ENCODE results near the gene INKA2. TPM values are rescaled to one million over a fixed set of nuclear protein-coding genes. Genes with fewer than 3 reads are reported as not detected.

The INKA2 gene
- total and polyA plus RNA-seq, 12 donors = 6.8 to 34.6 (median 12.5) TPM

DNA sequence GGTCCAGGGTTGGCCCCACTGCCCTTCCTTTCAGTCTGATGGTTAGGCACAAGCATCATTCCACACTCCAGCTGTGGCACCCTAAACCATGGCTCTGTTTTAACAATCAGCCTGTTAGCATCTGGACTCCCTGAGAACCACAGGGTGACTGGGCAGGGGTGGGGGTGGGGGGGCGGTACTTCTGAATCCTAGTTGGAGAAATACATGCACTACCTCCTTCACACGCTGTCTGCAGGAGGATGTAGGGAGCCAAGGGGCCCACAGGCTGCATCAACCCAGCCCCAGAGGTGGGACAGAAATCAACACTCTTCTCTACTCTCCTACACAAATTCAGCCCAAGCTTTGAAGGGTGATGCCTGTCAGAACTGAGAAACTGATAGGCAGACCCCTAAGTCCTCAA is 40.4 kb upstream of the INKA2 start:
- 88 to 91% methylated on average over 2 of the region's 2 CpGs for WGBS, 2 donors
- H3K4me1 ChIP-seq = peaks cover 0 to 6% (median 0%) of the 10 kb centered on the region in 9 donors
- no peaks in the 10 kb centered on the region for H3K27me3 ChIP-seq
- H3K36me3 ChIP-seq = peaks cover 0 to 9% (median 0%) of the 10 kb centered on the region in 9 donors
- H3K4me3 ChIP-seq = no peak overlapping the region
- TF ChIP-seq, protein P1, sequence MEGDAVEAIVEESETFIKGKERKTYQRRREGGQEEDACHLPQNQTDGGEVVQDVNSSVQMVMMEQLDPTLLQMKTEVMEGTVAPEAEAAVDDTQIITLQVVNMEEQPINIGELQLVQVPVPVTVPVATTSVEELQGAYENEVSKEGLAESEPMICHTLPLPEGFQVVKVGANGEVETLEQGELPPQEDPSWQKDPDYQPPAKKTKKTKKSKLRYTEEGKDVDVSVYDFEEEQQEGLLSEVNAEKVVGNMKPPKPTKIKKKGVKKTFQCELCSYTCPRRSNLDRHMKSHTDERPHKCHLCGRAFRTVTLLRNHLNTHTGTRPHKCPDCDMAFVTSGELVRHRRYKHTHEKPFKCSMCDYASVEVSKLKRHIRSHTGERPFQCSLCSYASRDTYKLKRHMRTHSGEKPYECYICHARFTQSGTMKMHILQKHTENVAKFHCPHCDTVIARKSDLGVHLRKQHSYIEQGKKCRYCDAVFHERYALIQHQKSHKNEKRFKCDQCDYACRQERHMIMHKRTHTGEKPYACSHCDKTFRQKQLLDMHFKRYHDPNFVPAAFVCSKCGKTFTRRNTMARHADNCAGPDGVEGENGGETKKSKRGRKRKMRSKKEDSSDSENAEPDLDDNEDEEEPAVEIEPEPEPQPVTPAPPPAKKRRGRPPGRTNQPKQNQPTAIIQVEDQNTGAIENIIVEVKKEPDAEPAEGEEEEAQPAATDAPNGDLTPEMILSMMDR (IDR thresholded peaks at IDR 0.05) = no peak
- intact Hi-C loops (cut with DNase I) = loop anchor here in 1 of 10 donors (5.0 kb wide), 1 partner anchor 408 kb away; no protein-coding TSS in a partner anchor
- no peak for ATAC-seq
- H3K27ac ChIP-seq = no peak overlapping the region
- no peak for DNase-seq
- no peaks in the 10 kb centered on the region for H3K9me3 ChIP-seq

DNA sequence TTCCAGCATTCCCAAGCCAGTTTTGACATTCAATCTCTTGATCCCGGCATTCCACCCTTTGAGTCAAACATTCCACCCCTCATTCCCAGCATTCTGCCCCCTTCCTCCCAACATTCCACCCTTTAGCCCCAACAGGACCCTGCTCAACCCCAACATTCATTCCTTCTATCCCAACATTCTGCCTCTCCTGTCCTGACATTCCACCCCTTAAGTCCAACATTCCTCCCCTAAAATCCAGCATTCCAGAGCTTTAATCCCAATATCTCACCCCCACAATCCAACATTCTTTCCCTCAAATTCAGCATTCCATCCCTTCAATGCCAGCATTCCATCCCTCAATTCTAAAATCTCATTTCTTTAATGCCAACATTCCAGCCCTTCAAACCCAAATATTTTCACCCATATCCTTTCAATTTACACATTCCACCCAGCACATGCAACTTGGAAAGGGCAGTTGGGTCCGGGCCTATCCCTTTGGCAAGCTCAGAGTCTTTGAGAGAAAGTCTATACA is 39.4 kb upstream of the INKA2 start:
- Histone ChIP-seq H3K9me3 (no peaks in the 10 kb centered on the region), H3K27me3 (no peaks in the 10 kb centered on the region), H3K4me1 (peaks cover 0 to 6% (median 0%) of the 10 kb centered on the region in 9 donors), H3K27ac (no peak overlapping the region), H3K36me3 (peaks cover 0 to 11% (median 0%) of the 10 kb centered on the region in 9 donors), H3K4me3 (no peak overlapping the region)
- 72 to 78% methylated on average over 2 of the region's 2 CpGs for WGBS, 2 donors
- intact Hi-C loops (cut with DNase I) = loop anchor here in 1 of 10 donors (5.0 kb wide), 1 partner anchor 409 kb away; no protein-coding TSS in a partner anchor
- TF ChIP-seq, protein P1 (IDR thresholded peaks at IDR 0.05) = no peak
- DNase-seq (no peak), ATAC-seq (no peak)

DNA sequence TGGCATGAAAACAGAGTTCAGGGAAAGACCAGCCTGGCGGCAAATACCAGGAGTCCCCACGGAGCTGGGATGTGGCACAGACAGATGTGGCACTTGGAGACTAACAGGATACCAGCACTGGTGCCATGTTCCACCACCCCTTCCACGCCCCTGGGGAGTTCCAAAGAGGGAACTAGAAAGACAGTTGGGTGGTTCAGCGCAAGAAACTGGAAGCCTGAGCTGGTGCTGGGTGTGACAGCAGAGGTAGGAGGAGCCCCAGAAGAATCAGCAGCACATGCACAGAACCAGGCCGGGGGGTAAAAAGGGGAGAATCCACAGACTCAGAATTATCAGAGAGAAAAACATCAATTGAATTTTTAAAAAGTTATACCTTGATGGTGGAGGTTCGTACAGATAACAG is 38.9 kb upstream of the INKA2 start:
- 85 to 88% methylated on average over 6 of the region's 6 CpGs for WGBS, 2 donors
- ATAC-seq = no peak
- intact Hi-C loops (cut with DNase I) = loop anchor here in 1 of 10 donors (5.0 kb wide), 1 partner anchor 409 kb away; no protein-coding TSS in a partner anchor
- no peak for DNase-seq
- Histone ChIP-seq H3K4me3 (no peak overlapping the region), H3K27me3 (no peaks in the 10 kb centered on the region), H3K9me3 (no peaks in the 10 kb centered on the region), H3K36me3 (peaks cover 0 to 11% (median 0%) of the 10 kb centered on the region in 9 donors), H3K4me1 (peaks cover 0 to 6% (median 0%) of the 10 kb centered on the region in 9 donors), H3K27ac (no peak overlapping the region)
- TF ChIP-seq, protein P1 (IDR thresholded peaks at IDR 0.05) = no peak

DNA sequence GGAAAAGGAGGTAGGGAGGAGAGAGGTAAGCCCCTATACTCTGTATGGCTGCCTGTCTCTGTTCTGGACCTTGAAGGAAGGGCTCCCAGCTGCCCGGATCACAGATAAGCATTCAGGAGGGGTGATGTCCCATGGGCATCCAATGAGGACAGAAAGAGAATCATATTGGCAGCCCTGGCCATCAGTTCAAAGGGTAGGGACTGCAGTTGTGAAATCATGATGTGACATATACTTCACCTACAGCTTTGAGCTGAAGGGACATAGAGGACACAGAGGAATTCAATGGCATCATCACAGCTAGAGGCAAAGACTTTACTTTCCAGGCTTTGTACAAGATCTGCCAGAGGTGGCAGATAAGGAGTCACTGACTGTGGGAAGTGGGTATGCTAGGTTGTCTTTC is 38.1 kb upstream of the INKA2 start:
- H3K36me3 ChIP-seq = peaks cover 0 to 13% (median 0%) of the 10 kb centered on the region in 9 donors
- H3K4me3 ChIP-seq = no peak overlapping the region
- no peaks in the 10 kb centered on the region for H3K9me3 ChIP-seq
- no peaks in the 10 kb centered on the region for H3K27me3 ChIP-seq
- 54 to 68% methylated on average over 1 of the region's 1 CpG for WGBS, 2 donors
- no peak for ATAC-seq
- DNase-seq = no peak
- TF ChIP-seq, protein P1 (IDR thresholded peaks at IDR 0.05) = no peak
- intact Hi-C loops (cut with DNase I) = loop anchor here in 1 of 10 donors (5.0 kb wide), 1 partner anchor 410 kb away; no protein-coding TSS in a partner anchor
- peaks cover 0 to 6% (median 0%) of the 10 kb centered on the region in 9 donors for H3K4me1 ChIP-seq
- no peak overlapping the region for H3K27ac ChIP-seq
